ENCODE measurements around the gene MRO. TPM values are rescaled to one million over a fixed set of nuclear protein-coding genes. Genes with fewer than 3 reads are reported as not detected.

The MRO gene
- total RNA-seq, 1 donor from 2014 or later = not detected

GRCh38 chr18:50775726-50776125 is 44.1 kb downstream of the MRO start:
- Histone ChIP-seq H3K4me1 (no peaks in the 10 kb centered on the region), H3K4me3 (no peak overlapping the region), H3K9me3 (no peaks in the 10 kb centered on the region), H3K27me3 (no peaks in the 10 kb centered on the region), H3K27ac (no peak overlapping the region), H3K36me3 (no peaks in the 10 kb centered on the region)
- intact Hi-C loops (cut with DNase I) = no loop called here
- no peak for DNase-seq (ENCODE audit: extremely low spot score in 2 of 2)
- TF ChIP-seq POLR2AphosphoS5 (IDR thresholded peaks at IDR 0.05; ENCODE audit: insufficient read depth in 1 of 2, low read depth in 1 of 2) = no peak
- no peak for TF ChIP-seq POLR2A (IDR thresholded peaks at IDR 0.05)
- TF ChIP-seq, protein P1, sequence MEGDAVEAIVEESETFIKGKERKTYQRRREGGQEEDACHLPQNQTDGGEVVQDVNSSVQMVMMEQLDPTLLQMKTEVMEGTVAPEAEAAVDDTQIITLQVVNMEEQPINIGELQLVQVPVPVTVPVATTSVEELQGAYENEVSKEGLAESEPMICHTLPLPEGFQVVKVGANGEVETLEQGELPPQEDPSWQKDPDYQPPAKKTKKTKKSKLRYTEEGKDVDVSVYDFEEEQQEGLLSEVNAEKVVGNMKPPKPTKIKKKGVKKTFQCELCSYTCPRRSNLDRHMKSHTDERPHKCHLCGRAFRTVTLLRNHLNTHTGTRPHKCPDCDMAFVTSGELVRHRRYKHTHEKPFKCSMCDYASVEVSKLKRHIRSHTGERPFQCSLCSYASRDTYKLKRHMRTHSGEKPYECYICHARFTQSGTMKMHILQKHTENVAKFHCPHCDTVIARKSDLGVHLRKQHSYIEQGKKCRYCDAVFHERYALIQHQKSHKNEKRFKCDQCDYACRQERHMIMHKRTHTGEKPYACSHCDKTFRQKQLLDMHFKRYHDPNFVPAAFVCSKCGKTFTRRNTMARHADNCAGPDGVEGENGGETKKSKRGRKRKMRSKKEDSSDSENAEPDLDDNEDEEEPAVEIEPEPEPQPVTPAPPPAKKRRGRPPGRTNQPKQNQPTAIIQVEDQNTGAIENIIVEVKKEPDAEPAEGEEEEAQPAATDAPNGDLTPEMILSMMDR (IDR thresholded peaks at IDR 0.05) = no peak

DNA sequence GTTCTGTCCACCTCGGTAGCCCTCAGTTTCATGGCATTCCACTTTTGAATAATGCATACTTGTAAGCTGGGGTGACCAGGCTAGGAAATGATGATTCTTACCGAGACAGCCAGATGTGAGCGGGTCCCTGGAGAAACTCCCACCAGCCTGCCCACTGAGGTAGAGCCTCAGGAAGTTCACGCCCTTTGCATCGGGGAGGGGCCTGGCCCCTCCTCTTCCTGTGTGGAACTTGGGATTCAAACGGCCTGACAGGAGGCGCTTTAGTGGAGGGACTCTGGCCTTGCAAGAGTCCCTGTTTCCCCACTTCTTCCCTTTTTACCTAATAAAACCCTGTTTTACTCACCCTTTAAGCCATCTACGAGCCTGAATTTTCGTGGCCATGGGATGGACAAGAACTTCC is 44.6 kb downstream of the MRO start:
- DNase-seq (ENCODE audit: extremely low spot score in 2 of 2) = no peak
- intact Hi-C loops (cut with DNase I) = no loop called here
- TF ChIP-seq POLR2A (IDR thresholded peaks at IDR 0.05) (no peak), POLR2AphosphoS5 (IDR thresholded peaks at IDR 0.05; ENCODE audit: insufficient read depth in 1 of 2, low read depth in 1 of 2) (no peak)
- TF ChIP-seq, protein P1 (IDR thresholded peaks at IDR 0.05) = no peak

DNA sequence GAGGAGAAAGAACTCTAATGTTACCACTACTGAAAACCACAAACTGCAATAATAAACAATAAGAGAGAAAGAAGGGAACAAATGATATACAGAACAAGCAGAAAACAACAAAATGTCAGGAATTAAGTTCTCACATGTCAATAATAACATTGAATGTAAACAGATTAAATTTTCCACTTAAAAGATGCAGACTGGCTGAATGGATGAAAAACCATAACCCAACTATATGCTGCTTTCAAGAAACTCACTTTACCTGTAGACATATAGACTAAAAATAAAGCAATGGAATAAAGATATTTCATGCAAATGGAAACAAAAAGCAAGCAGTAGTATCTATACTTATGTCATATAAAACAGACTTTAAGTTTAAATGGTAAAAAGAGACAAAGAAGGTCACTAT is 50.4 kb downstream of the MRO start:
- TF ChIP-seq POLR2AphosphoS5 (IDR thresholded peaks at IDR 0.05; ENCODE audit: insufficient read depth in 1 of 2, low read depth in 1 of 2) = no peak
- TF ChIP-seq POLR2A (IDR thresholded peaks at IDR 0.05) = no peak
- TF ChIP-seq, protein P1 (IDR thresholded peaks at IDR 0.05) = no peak
- Histone ChIP-seq H3K4me3 (no peak overlapping the region), H3K4me1 (no peaks in the 10 kb centered on the region), H3K36me3 (no peaks in the 10 kb centered on the region), H3K9me3 (no peaks in the 10 kb centered on the region), H3K27ac (no peak overlapping the region), H3K27me3 (no peaks in the 10 kb centered on the region)
- DNase-seq (ENCODE audit: extremely low spot score in 2 of 2) = no peak
- intact Hi-C loops (cut with DNase I) = no loop called here

More for the DNA sequence above, 44.6 kb downstream of the MRO start:
- Histone ChIP-seq H3K36me3 (no peaks in the 10 kb centered on the region), H3K4me3 (no peak overlapping the region), H3K4me1 (no peaks in the 10 kb centered on the region), H3K27ac (no peak overlapping the region), H3K9me3 (no peaks in the 10 kb centered on the region), H3K27me3 (no peaks in the 10 kb centered on the region)

DNA sequence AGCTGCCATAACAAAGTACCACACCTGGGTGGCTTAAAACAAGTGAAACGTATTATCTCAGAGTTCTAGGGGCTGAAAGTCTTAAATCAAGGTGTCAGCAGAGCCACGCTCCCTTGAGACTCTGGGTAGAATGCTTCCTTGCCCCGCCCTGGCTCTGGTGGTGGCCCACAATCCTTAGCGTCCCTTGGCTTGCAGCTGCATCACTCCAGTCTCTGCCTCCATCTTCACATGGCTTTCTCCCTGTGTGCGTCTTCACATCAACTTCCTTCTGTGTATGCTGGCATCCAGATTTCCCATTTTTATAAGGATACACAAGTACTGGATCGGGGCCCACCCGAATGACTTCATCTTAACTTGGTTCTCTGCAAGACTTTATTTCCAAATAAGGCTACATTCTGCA is 62.5 kb downstream of the MRO start:
- Histone ChIP-seq H3K36me3 (no peaks in the 10 kb centered on the region), H3K27me3 (no peaks in the 10 kb centered on the region), H3K9me3 (no peaks in the 10 kb centered on the region), H3K27ac (no peak overlapping the region), H3K4me1 (no peaks in the 10 kb centered on the region), H3K4me3 (no peak overlapping the region)
- intact Hi-C loops (cut with DNase I) = no loop called here
- peak in 1 of 2 donors; percentile 69 for DNase-seq (ENCODE audit: extremely low spot score in 2 of 2)
- TF ChIP-seq POLR2AphosphoS5 (IDR thresholded peaks at IDR 0.05; ENCODE audit: insufficient read depth in 1 of 2, low read depth in 1 of 2) = no peak
- TF ChIP-seq POLR2A (IDR thresholded peaks at IDR 0.05) = no peak
- TF ChIP-seq, protein P1 (IDR thresholded peaks at IDR 0.05) = no peak

DNA sequence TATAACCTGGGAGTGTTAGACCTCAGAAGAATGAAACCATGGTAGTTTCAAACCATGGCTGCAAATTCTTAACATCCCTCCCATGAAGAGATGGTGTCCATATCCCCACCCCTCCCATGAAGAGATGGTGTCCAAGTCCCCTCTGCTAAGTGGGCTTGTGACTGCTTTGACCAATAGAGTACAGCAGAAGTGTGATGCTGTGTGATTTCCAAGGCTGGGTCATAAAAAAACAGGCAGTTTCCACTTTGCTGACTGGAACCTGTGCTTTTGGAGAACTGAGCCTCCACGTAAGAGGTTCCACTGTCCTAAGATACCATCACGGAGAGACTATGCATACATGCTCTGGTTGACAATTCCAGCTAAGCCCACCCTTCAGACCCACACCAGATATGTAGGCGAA is 65.5 kb downstream of the MRO start:
- H3K9me3 ChIP-seq = no peaks in the 10 kb centered on the region
- intact Hi-C loops (cut with DNase I) = no loop called here
- no peaks in the 10 kb centered on the region for H3K27me3 ChIP-seq
- peak in 1 of 2 donors; percentile 46 for DNase-seq (ENCODE audit: extremely low spot score in 2 of 2)
- H3K4me3 ChIP-seq = no peak overlapping the region
- no peaks in the 10 kb centered on the region for H3K36me3 ChIP-seq
- no peaks in the 10 kb centered on the region for H3K4me1 ChIP-seq
- TF ChIP-seq POLR2AphosphoS5 (IDR thresholded peaks at IDR 0.05; ENCODE audit: insufficient read depth in 1 of 2, low read depth in 1 of 2) = no peak
- no peak for TF ChIP-seq POLR2A (IDR thresholded peaks at IDR 0.05)
- TF ChIP-seq, protein P1 (IDR thresholded peaks at IDR 0.05) = no peak
- H3K27ac ChIP-seq = no peak overlapping the region
